ENCODE data around the gene MST1. TPM values are rescaled to one million over a fixed set of nuclear protein-coding genes. Genes with fewer than 3 reads are reported as not detected.

Gene MST1
- total and polyA plus RNA-seq, 2 of the 4 experiments (the other 2 are of a cell fraction) = 1.3 to 13.0 TPM

- TF ChIP-seq ELK1 (IDR thresholded peaks at IDR 0.05; ENCODE audit: borderline replicate concordance, low read depth, low read length) = no peak
Observed at GRCh38 chr3:49718858-49719213, 29.6 kb upstream of the MST1 start (continued).

- Histone ChIP-seq H4K5ac (ENCODE audit: low read depth, low read length) (no peak overlapping the region), H3K4ac (ENCODE audit: low read depth, low read length) (no peak overlapping the region), H2BK120ac (ENCODE audit: low read depth, low read length) (no peak overlapping the region), H3K9me3 (ENCODE audit: control insufficient read depth, insufficient read depth, low read length) (no peaks in the 10 kb centered on the region), H2BK15ac (ENCODE audit: low read depth, low read length) (no peak overlapping the region), H3K4me1 (ENCODE audit: control insufficient read depth, insufficient read depth, low read length) (peaks cover 13% of the 10 kb centered on the region), H3K27ac (ENCODE audit: insufficient read depth, low read length) (no peak overlapping the region), H3K36me3 (ENCODE audit: control insufficient read depth, insufficient read depth, low read length) (peaks cover 31% of the 10 kb centered on the region), H3K23ac (ENCODE audit: low read depth, low read length) (no peak overlapping the region), H2AK5ac (ENCODE audit: low read depth, low read length) (no peak overlapping the region), H3K56ac (ENCODE audit: extremely low read depth, insufficient read depth, low read length) (no peak overlapping the region), H2AFZ (replicated peaks; ENCODE audit: low read length, poor library complexity) (peak overlapping the region; percentile 95), H2BK20ac (ENCODE audit: low read depth, low read length) (no peak overlapping the region), H3K14ac (replicated peaks; ENCODE audit: low read depth, low read length) (no peak overlapping the region), H3K18ac (ENCODE audit: low read depth, low read length) (no peak overlapping the region), H3K4me2 (ENCODE audit: low read depth, low read length) (peak overlapping the region; percentile 98; the same call in 1 of the 2 replicates), H4K91ac (ENCODE audit: insufficient read depth, low read depth, low read length) (no peak overlapping the region), H3K27me3 (ENCODE audit: control insufficient read depth, insufficient read depth, low read length) (no peaks in the 10 kb centered on the region), H2AK9ac (replicated peaks; ENCODE audit: low read depth, low read length, poor library complexity) (peak overlapping the region; percentile 91), H2BK5ac (ENCODE audit: low read depth, low read length, poor library complexity, severe bottlenecking) (no peak overlapping the region), H3K79me1 (ENCODE audit: low read depth in 1 of 2, low read length in 2 of 2) (peaks cover 11 to 35% of the 10 kb centered on the region in 2 experiments; a peak in 3 of 4 replicates), H3K9ac (ENCODE audit: low read depth, low read length) (no peak overlapping the region), H4K20me1 (ENCODE audit: insufficient read depth, low read length) (peaks cover 31% of the 10 kb centered on the region), H3K4me3 (ENCODE audit: insufficient read depth, low read depth, low read length) (no peak overlapping the region), H3K9me1 (ENCODE audit: insufficient read depth, low read length) (peaks cover 5% of the 10 kb centered on the region; the same call in 1 of the 2 replicates), H4K8ac (ENCODE audit: low read depth in 2 of 2, low read length in 2 of 2) (no peak overlapping the region)
- intact Hi-C loops (cut with micrococcal nuclease) = no loop called here
- WGBS, 2 experiments (ENCODE audit: extremely low coverage in 2 of 2, insufficient read length in 1 of 2) = 75% methylated on average over 39 of the region's 75 CpGs; no CpG with 5 or more reads in 1 of the 2 experiments
- dilution Hi-C loops (cut with HindIII; ENCODE audit: low sequenced_read_pairs, unreplicated experiment) = no loop called here
- no TSS peak for BruUV-seq (replicated peaks)
- CTCF ChIA-PET = interaction anchor here (1.4 kb wide), 1 partner anchor 178 kb away, joined by 3 read pairs; no protein-coding TSS in a partner anchor
- ATAC-seq (ENCODE audit: low read depth) (no peak), DNase-seq (no peak)
- POLR2A ChIA-PET (ENCODE audit: unreplicated experiment) = interaction anchor here (0.8 kb wide), 1 partner anchor 40 kb away, joined by 5 read pairs; no protein-coding TSS in a partner anchor
- in situ Hi-C loops (cut with MboI; ENCODE audit: low sequenced_read_pairs) = no loop called here
- TF ChIP-seq NFE2L2 (IDR thresholded peaks at IDR 0.05; ENCODE audit: low read depth, low read length) (no peak), ELK1 (IDR thresholded peaks at IDR 0.05; ENCODE audit: borderline replicate concordance, low read depth, low read length) (no peak), MAFK (IDR thresholded peaks at IDR 0.05; ENCODE audit: low read depth, low read length) (no peak), FOS (IDR thresholded peaks at IDR 0.05; ENCODE audit: low read depth, low read length) (no peak), CEBPB (IDR thresholded peaks at IDR 0.05; ENCODE audit: low read depth, low read length) (no peak), POLR2A (IDR thresholded peaks at IDR 0.05; ENCODE audit: low read depth, low read length) (no peak), RFX5 (IDR thresholded peaks at IDR 0.05; ENCODE audit: low read depth, low read length) (no peak), USF2 (IDR thresholded peaks at IDR 0.05; ENCODE audit: low read depth, low read length) (no peak), BHLHE40 (IDR thresholded peaks at IDR 0.05; ENCODE audit: low read depth, low read length) (no peak), RCOR1 (IDR thresholded peaks at IDR 0.05; ENCODE audit: insufficient replicate concordance, low read length) (no peak), SMC3 (IDR thresholded peaks at IDR 0.05; ENCODE audit: low read depth, low read length) (no peak), RAD21 (IDR thresholded peaks at IDR 0.05; ENCODE audit: low read length) (no peak), MXI1 (IDR thresholded peaks at IDR 0.05; ENCODE audit: borderline replicate concordance, low read depth, low read length) (no peak)
Observed at GRCh38 chr3:49717959-49718857, 28.9 kb upstream of the MST1 start.
